Adrenal gland (tissue), 5 donors: ENCODE measurements around the gene ANK2.

Source experiments
- CTCF ChIP-seq, 6 experiments: fragments of 450-650 bp in 4 of 6; fragments of 200-600 bp in 2 of 6; sonication (generic) in 1 of 6; IDR thresholded peaks; 1 replicate in 5 of 6; 2 replicates in 1 of 6; pipeline versions ENCODE4 v1.5.1 to v1.8.0; 2016 to 2021; ENCODE audit warnings: antibody characterized with exemption in 6 of 6, mild to moderate bottlenecking in 2 of 6, moderate library complexity in 1 of 6
- POLR2A ChIP-seq, 2 donors: fragments of 450-650 bp; IDR thresholded peaks; one replicate each; pipeline ENCODE4 v1.6.1; 2017; ENCODE audit warnings: antibody characterized with exemption in 2 of 2, mild to moderate bottlenecking in 2 of 2, moderate library complexity in 1 of 2
- donor health status: DM: no; HTN: no; CAD: no.

- TF ChIP-seq POLR2A (IDR thresholded peaks at IDR 0.05) (no peak), CTCF (IDR thresholded peaks at IDR 0.05) (no peak)
These were observed 33.1 kb upstream of the ANK2 start for GRCh38 chr4:113016377-113016776.
